ENCODE results near the gene WNT5A.

The WNT5A gene

GRCh38 chr3:55440104-55440708 lies 46.9 kb downstream of the WNT5A start:
- no peaks in the 10 kb centered on the region for H3K4me1 Mint-ChIP-seq (ENCODE audit: low read depth in 2 of 2)
- no peaks in the 10 kb centered on the region for H3K36me3 Mint-ChIP-seq (ENCODE audit: insufficient read depth)
- H3K9me3 Mint-ChIP-seq, result peaks cover 14 to 15% of the 10 kb centered on the region in 2 donors
- no peaks in the 10 kb centered on the region for H3K27me3 Mint-ChIP-seq
- H3K4me3 Mint-ChIP-seq, result no peak overlapping the region
- DNase-seq (no peak), ATAC-seq (replicated peaks) (no peak)
- H3K27ac Mint-ChIP-seq, result no peak overlapping the region

GRCh38 chr3:55439657-55440056 lies 47.4 kb downstream of the WNT5A start:
- ATAC-seq (replicated peaks) (no peak), DNase-seq (no peak)
- Mint-ChIP-seq H3K4me3 (no peak overlapping the region), H3K27me3 (no peaks in the 10 kb centered on the region), H3K4me1 (ENCODE audit: low read depth in 2 of 2) (no peaks in the 10 kb centered on the region), H3K36me3 (ENCODE audit: insufficient read depth) (no peaks in the 10 kb centered on the region), H3K9me3 (peaks cover 13 to 14% of the 10 kb centered on the region in 2 donors), H3K27ac (no peak overlapping the region)

GRCh38 chr3:55436644-55437043 lies 50.5 kb downstream of the WNT5A start:
- DNase-seq, result no peak
- H3K27ac Mint-ChIP-seq, result no peak overlapping the region
- peaks cover 7 to 11% of the 10 kb centered on the region in 2 donors for H3K9me3 Mint-ChIP-seq
- no peak for ATAC-seq (replicated peaks)
- no peaks in the 10 kb centered on the region for H3K36me3 Mint-ChIP-seq (ENCODE audit: insufficient read depth)
- H3K4me1 Mint-ChIP-seq (ENCODE audit: low read depth in 2 of 2), result no peaks in the 10 kb centered on the region
- H3K4me3 Mint-ChIP-seq, result no peak overlapping the region
- H3K27me3 Mint-ChIP-seq, result no peaks in the 10 kb centered on the region

- Mint-ChIP-seq H3K27me3 (no peaks in the 10 kb centered on the region), H3K4me3 (no peak overlapping the region), H3K9me3 (peaks cover 7 to 11% of the 10 kb centered on the region in 2 donors), H3K4me1 (ENCODE audit: low read depth in 2 of 2) (no peaks in the 10 kb centered on the region), H3K27ac (no peak overlapping the region), H3K36me3 (ENCODE audit: insufficient read depth) (no peaks in the 10 kb centered on the region)
- ATAC-seq (replicated peaks), result no peak
- DNase-seq, result no peak
Measured at GRCh38 chr3:55435491-55435890, 51.6 kb downstream of the WNT5A start.

GRCh38 chr3:55434789-55435188 lies 52.3 kb downstream of the WNT5A start:
- ATAC-seq (replicated peaks), result no peak
- H3K27ac Mint-ChIP-seq, result no peak overlapping the region
- no peaks in the 10 kb centered on the region for H3K4me1 Mint-ChIP-seq (ENCODE audit: low read depth in 2 of 2)
- H3K27me3 Mint-ChIP-seq, result no peaks in the 10 kb centered on the region
- H3K4me3 Mint-ChIP-seq, result no peak overlapping the region
- DNase-seq, result no peak
- H3K36me3 Mint-ChIP-seq (ENCODE audit: insufficient read depth), result no peaks in the 10 kb centered on the region
- H3K9me3 Mint-ChIP-seq, result peaks cover 7 to 11% of the 10 kb centered on the region in 2 donors

GRCh38 chr3:55431041-55431440 lies 56.1 kb downstream of the WNT5A start:
- ATAC-seq (replicated peaks), result no peak
- no peak for DNase-seq
- Mint-ChIP-seq H3K4me1 (ENCODE audit: low read depth in 2 of 2) (no peaks in the 10 kb centered on the region), H3K27me3 (no peaks in the 10 kb centered on the region), H3K36me3 (ENCODE audit: insufficient read depth) (no peaks in the 10 kb centered on the region), H3K9me3 (peaks cover 7% of the 10 kb centered on the region in 2 donors), H3K27ac (no peak overlapping the region), H3K4me3 (no peak overlapping the region)

- H3K27ac Mint-ChIP-seq, result no peak overlapping the region
- no peak for ATAC-seq (replicated peaks)
- H3K9me3 Mint-ChIP-seq, result peaks cover 7 to 14% of the 10 kb centered on the region in 2 donors
- H3K36me3 Mint-ChIP-seq (ENCODE audit: insufficient read depth), result no peaks in the 10 kb centered on the region
- DNase-seq, result no peak
- H3K4me3 Mint-ChIP-seq, result no peak overlapping the region
- no peaks in the 10 kb centered on the region for H3K27me3 Mint-ChIP-seq
- no peaks in the 10 kb centered on the region for H3K4me1 Mint-ChIP-seq (ENCODE audit: low read depth in 2 of 2)
Measured at GRCh38 chr3:55427739-55428138, 59.4 kb downstream of the WNT5A start.

- Mint-ChIP-seq H3K9me3 (peaks cover 7 to 15% of the 10 kb centered on the region in 2 donors), H3K4me3 (no peak overlapping the region), H3K36me3 (ENCODE audit: insufficient read depth) (no peaks in the 10 kb centered on the region), H3K27me3 (no peaks in the 10 kb centered on the region), H3K27ac (no peak overlapping the region), H3K4me1 (ENCODE audit: low read depth in 2 of 2) (no peaks in the 10 kb centered on the region)
- DNase-seq (no peak), ATAC-seq (replicated peaks) (no peak)
Measured at GRCh38 chr3:55426486-55426885, 60.6 kb downstream of the WNT5A start.

- DNase-seq, result no peak
- ATAC-seq (replicated peaks), result no peak
- H3K4me3 Mint-ChIP-seq, result no peak overlapping the region
- peaks cover 4 to 15% of the 10 kb centered on the region in 2 donors for H3K9me3 Mint-ChIP-seq
- no peaks in the 10 kb centered on the region for H3K36me3 Mint-ChIP-seq (ENCODE audit: insufficient read depth)
- H3K27me3 Mint-ChIP-seq, result no peaks in the 10 kb centered on the region
- no peak overlapping the region for H3K27ac Mint-ChIP-seq
- no peaks in the 10 kb centered on the region for H3K4me1 Mint-ChIP-seq (ENCODE audit: low read depth in 2 of 2)
Measured at GRCh38 chr3:55423782-55424181, 63.3 kb downstream of the WNT5A start.

GRCh38 chr3:55417211-55417610 lies 69.9 kb downstream of the WNT5A start:
- no peak overlapping the region for H3K4me3 Mint-ChIP-seq
- H3K36me3 Mint-ChIP-seq (ENCODE audit: insufficient read depth), result no peaks in the 10 kb centered on the region
- DNase-seq, result no peak
- no peak overlapping the region for H3K27ac Mint-ChIP-seq
- H3K9me3 Mint-ChIP-seq, result peaks cover 5 to 9% of the 10 kb centered on the region in 2 donors
- no peak for ATAC-seq (replicated peaks)
- H3K4me1 Mint-ChIP-seq (ENCODE audit: low read depth in 2 of 2), result no peaks in the 10 kb centered on the region
- no peaks in the 10 kb centered on the region for H3K27me3 Mint-ChIP-seq

- Mint-ChIP-seq H3K9me3 (peaks cover 5 to 9% of the 10 kb centered on the region in 2 donors), H3K4me1 (ENCODE audit: low read depth in 2 of 2) (no peaks in the 10 kb centered on the region), H3K4me3 (no peak overlapping the region), H3K27me3 (no peaks in the 10 kb centered on the region), H3K27ac (no peak overlapping the region), H3K36me3 (ENCODE audit: insufficient read depth) (no peaks in the 10 kb centered on the region)
- no peak for DNase-seq
- no peak for ATAC-seq (replicated peaks)
Measured at GRCh38 chr3:55416331-55416821, 70.7 kb downstream of the WNT5A start.

Measured in effector memory CD8-positive, alpha-beta T cell (primary cell).